SJCRH30 (cell line): Measurements from ENCODE around the gene GSS. TPM values are rescaled to one million over a fixed set of nuclear protein-coding genes. Genes with fewer than 3 reads are reported as not detected.

Experiments used
- DNase-seq, 2 experiments: peaks; one replicate each; pipeline ENCODE4 v3.0.0-alpha.2; 2015 to 2020
- H3K27ac ChIP-seq: fragments of 250-450 bp; sonication (Bioruptor Pico); 2 replicates; pipeline ENCODE4 v1.5.1; 2020; ENCODE audit warnings: mild to moderate bottlenecking, moderate library complexity
- H3K27me3 ChIP-seq: fragments of 250-450 bp; sonication (Bioruptor Pico); 2 replicates; pipeline ENCODE4 v1.5.1; 2020; ENCODE audit warnings: mild to moderate bottlenecking, moderate library complexity
- H3K36me3 ChIP-seq: fragments of 250-450 bp; sonication (Bioruptor Pico); 2 replicates; pipeline ENCODE4 v1.5.1; 2020; ENCODE audit warnings: mild to moderate bottlenecking, moderate library complexity
- H3K4me1 ChIP-seq: fragments of 250-450 bp; sonication (Bioruptor Pico); 2 replicates; pipeline ENCODE4 v1.5.1; 2020; ENCODE audit warnings: mild to moderate bottlenecking, moderate library complexity
- H3K4me3 ChIP-seq: fragments of 250-450 bp; sonication (Bioruptor Pico); 2 replicates; pipeline ENCODE4 v1.5.1; 2020; ENCODE audit warnings: mild to moderate bottlenecking, moderate library complexity
- H3K9me3 ChIP-seq: fragments of 250-450 bp; sonication (Bioruptor Pico); replicated peaks from 2 replicates; pipeline ENCODE4 v1.5.1; 2020; ENCODE audit warnings: mild to moderate bottlenecking, moderate library complexity
- total RNA-seq: library from RNA; depleted of rRNA; stranded (reverse); fragments of >200 nt; shearing (Covaris generic); gene quantifications from 2 replicates; pipeline ENCODE4 v1.2.3, GENCODE V29; 2014

Gene GSS
- total RNA-seq, 1 experiment from 2014 or later = 52.8 TPM

GRCh38 chr20:34974246-34974645 lies 18.6 kb upstream of the GSS start:
- Histone ChIP-seq H3K9me3 (no peaks in the 10 kb centered on the region), H3K4me1 (peaks cover 40% of the 10 kb centered on the region), H3K27me3 (no peaks in the 10 kb centered on the region), H3K27ac (no peak overlapping the region), H3K4me3 (no peak overlapping the region), H3K36me3 (no peaks in the 10 kb centered on the region)
- DNase-seq = no peak

- no peaks in the 10 kb centered on the region for H3K36me3 ChIP-seq
- DNase-seq = peak; percentile 67 to 77
- H3K4me3 ChIP-seq = no peak overlapping the region
- H3K27me3 ChIP-seq = no peaks in the 10 kb centered on the region
- H3K9me3 ChIP-seq = no peaks in the 10 kb centered on the region
- peaks cover 48% of the 10 kb centered on the region for H3K4me1 ChIP-seq
- peak overlapping the region; percentile 49 for H3K27ac ChIP-seq
Measured at GRCh38 chr20:34971561-34972235, 16.1 kb upstream of the GSS start.

GRCh38 chr20:34970846-34971560 lies 15.4 kb upstream of the GSS start:
- Histone ChIP-seq H3K4me1 (peaks cover 41% of the 10 kb centered on the region), H3K4me3 (no peak overlapping the region), H3K9me3 (no peaks in the 10 kb centered on the region), H3K27ac (peak overlapping the region; percentile 49), H3K36me3 (no peaks in the 10 kb centered on the region), H3K27me3 (no peaks in the 10 kb centered on the region)
- DNase-seq = peak; percentile 71 to 84

DNA sequence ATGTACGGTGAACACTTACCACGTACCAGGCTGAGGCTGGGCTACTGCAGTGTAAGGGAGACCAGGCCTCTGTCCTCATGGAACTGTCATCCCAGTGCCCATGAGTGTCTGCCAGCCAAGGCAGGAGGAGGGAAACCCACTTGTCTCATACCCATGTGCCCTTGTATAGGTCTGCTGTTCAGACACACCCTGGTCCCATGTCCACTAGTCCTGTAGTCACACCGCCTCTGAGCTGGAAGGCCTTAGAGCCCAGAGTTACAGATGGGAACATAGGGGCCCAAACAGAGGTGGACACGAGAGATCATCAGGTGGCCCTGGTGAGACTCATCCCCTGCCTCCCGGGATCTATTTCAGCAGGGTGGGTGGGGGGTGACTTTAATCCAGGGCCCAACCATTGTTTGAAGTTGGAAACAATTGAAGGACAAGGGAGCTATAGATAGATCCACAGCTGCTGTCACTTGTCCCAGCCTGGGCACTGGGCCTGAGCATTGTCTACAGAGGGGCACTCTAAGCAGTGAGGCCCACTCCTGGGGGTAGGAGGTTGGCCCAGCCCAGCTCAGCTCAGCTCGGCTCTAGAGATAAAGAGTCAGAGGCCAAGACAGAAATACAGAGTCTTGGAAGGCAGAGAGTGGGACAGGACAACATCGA lies 14.7 kb upstream of the GSS start:
- Histone ChIP-seq H3K4me1 (peaks cover 38% of the 10 kb centered on the region), H3K9me3 (no peaks in the 10 kb centered on the region), H3K4me3 (no peak overlapping the region), H3K27me3 (no peaks in the 10 kb centered on the region), H3K27ac (peak overlapping the region; percentile 49), H3K36me3 (no peaks in the 10 kb centered on the region)
- peak in 1 of 2 experiments; percentile 65 for DNase-seq

- H3K27ac ChIP-seq = no peak overlapping the region
Measured at GRCh38 chr20:34968042-34968775, 12.6 kb upstream of the GSS start.

GRCh38 chr20:34967421-34967820 lies 11.8 kb upstream of the GSS start:
- DNase-seq = no peak
- Histone ChIP-seq H3K4me1 (peaks cover 38% of the 10 kb centered on the region), H3K9me3 (no peaks in the 10 kb centered on the region), H3K27me3 (no peaks in the 10 kb centered on the region), H3K36me3 (no peaks in the 10 kb centered on the region), H3K4me3 (no peak overlapping the region), H3K27ac (no peak overlapping the region)

More at GRCh38 chr20:34968042-34968775, 12.6 kb upstream of the GSS start:
- H3K36me3 ChIP-seq = no peaks in the 10 kb centered on the region
- peaks cover 38% of the 10 kb centered on the region for H3K4me1 ChIP-seq
- no peak overlapping the region for H3K4me3 ChIP-seq
- no peaks in the 10 kb centered on the region for H3K9me3 ChIP-seq
- H3K27me3 ChIP-seq = no peaks in the 10 kb centered on the region
- DNase-seq = peak; percentile 59 to 66

DNA sequence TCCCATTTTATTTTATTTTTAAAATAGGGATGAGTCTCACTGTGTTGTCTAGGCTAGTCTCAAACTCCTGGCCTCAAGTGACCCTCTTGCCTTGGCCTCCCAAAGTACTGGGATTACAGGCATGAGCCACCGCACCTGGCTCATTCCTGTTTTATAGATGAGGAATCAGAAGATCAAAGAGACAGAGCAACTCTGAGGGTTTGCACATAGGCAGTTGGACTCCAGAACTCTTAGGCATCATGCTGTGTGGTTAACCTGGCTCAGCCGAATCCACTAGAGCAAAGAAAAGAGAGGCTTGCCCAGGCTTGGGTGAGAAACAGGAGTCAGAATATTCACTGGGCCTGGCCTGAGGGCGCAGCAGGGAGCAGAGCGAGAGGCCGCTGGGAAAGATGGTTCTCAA lies 9.4 kb upstream of the GSS start:
- Histone ChIP-seq H3K4me3 (no peak overlapping the region), H3K36me3 (no peaks in the 10 kb centered on the region), H3K9me3 (no peaks in the 10 kb centered on the region), H3K27me3 (no peaks in the 10 kb centered on the region), H3K27ac (no peak overlapping the region), H3K4me1 (peaks cover 19% of the 10 kb centered on the region)
- no peak for DNase-seq

GRCh38 chr20:34964486-34964885 lies 8.9 kb upstream of the GSS start:
- Histone ChIP-seq H3K9me3 (no peaks in the 10 kb centered on the region), H3K4me3 (no peak overlapping the region), H3K4me1 (peaks cover 16% of the 10 kb centered on the region), H3K27ac (no peak overlapping the region), H3K27me3 (no peaks in the 10 kb centered on the region), H3K36me3 (no peaks in the 10 kb centered on the region)
- DNase-seq = no peak

- peaks cover 8% of the 10 kb centered on the region; the same call in 1 of the 2 replicates for H3K4me1 ChIP-seq
- no peaks in the 10 kb centered on the region for H3K9me3 ChIP-seq
- peak in 1 of 2 experiments; percentile 73 for DNase-seq
- H3K27me3 ChIP-seq = no peaks in the 10 kb centered on the region
- no peaks in the 10 kb centered on the region for H3K36me3 ChIP-seq
- peak overlapping the region; percentile 74 for H3K4me3 ChIP-seq
- H3K27ac ChIP-seq = no peak overlapping the region
Measured at GRCh38 chr20:34956751-34957472, 1.3 kb upstream of the GSS start.

DNA sequence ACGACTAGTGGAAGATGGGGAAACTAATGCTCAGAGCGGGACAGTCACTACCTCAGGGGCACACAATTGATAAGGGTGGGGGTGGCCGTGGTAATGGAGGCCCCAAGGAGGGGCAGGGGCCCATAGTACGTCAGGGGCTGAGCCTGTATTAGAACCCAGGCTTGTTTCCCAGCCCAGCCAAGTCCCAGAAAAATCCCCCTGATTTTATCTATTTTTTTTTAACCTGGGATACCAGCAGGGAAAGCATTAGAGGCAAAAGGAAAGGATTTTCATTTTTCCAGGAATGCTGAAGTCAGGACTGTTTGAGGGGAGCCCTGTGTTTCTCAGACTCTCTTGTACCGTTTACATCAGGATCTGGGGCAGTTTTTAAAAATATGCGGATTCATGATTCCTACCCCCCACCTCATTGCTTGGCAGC lies 444 bp upstream of the GSS start:
- H3K27ac ChIP-seq = peak overlapping the region; percentile 86
- no peaks in the 10 kb centered on the region for H3K27me3 ChIP-seq
- H3K9me3 ChIP-seq = no peaks in the 10 kb centered on the region
- peaks cover 3% of the 10 kb centered on the region; the same call in 1 of the 2 replicates for H3K36me3 ChIP-seq
- peak overlapping the region; percentile 74 for H3K4me3 ChIP-seq
- DNase-seq = no peak
- H3K4me1 ChIP-seq = peaks cover 6% of the 10 kb centered on the region; the same call in 1 of the 2 replicates

GRCh38 chr20:34954904-34955230 lies 739 bp downstream of the GSS start:
- Histone ChIP-seq H3K4me3 (peak overlapping the region; percentile 74), H3K36me3 (peaks cover 8% of the 10 kb centered on the region; the same call in 1 of the 2 replicates), H3K4me1 (peaks cover 6% of the 10 kb centered on the region; the same call in 1 of the 2 replicates), H3K27me3 (no peaks in the 10 kb centered on the region), H3K9me3 (no peaks in the 10 kb centered on the region), H3K27ac (peak overlapping the region; percentile 86)
- DNase-seq = peak; percentile 67 to 74

DNA sequence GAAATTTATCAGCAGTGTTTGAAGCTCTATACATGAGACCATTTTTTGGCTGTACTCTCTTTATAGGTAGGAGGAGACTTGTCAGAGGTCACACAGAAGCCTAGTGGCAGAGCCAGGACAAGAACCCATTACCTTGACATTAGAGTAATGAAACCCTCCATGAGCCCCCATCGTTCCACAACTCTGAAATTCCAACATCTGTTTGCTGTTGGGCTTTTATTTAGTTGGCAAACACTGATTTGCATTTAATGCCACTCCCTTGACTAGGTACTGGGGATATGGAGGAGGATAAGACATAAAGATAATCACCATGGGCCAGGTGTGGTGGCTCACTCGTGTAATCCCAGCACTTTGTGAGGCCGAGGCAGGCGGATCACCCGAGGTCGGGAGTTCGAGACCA lies 1.6 kb downstream of the GSS start:
- DNase-seq = no peak
- Histone ChIP-seq H3K27ac (no peak overlapping the region), H3K4me1 (peaks cover 6% of the 10 kb centered on the region; the same call in 1 of the 2 replicates), H3K27me3 (no peaks in the 10 kb centered on the region), H3K36me3 (peaks cover 14% of the 10 kb centered on the region; the same call in 1 of the 2 replicates), H3K4me3 (no peak overlapping the region), H3K9me3 (no peaks in the 10 kb centered on the region)

GRCh38 chr20:34952671-34953070 lies 2.9 kb downstream of the GSS start:
- no peaks in the 10 kb centered on the region for H3K9me3 ChIP-seq
- no peaks in the 10 kb centered on the region for H3K27me3 ChIP-seq
- H3K36me3 ChIP-seq = peaks cover 18% of the 10 kb centered on the region
- H3K27ac ChIP-seq = no peak overlapping the region
- no peak for DNase-seq
- peaks cover 6% of the 10 kb centered on the region; the same call in 1 of the 2 replicates for H3K4me1 ChIP-seq
- H3K4me3 ChIP-seq = no peak overlapping the region

DNA sequence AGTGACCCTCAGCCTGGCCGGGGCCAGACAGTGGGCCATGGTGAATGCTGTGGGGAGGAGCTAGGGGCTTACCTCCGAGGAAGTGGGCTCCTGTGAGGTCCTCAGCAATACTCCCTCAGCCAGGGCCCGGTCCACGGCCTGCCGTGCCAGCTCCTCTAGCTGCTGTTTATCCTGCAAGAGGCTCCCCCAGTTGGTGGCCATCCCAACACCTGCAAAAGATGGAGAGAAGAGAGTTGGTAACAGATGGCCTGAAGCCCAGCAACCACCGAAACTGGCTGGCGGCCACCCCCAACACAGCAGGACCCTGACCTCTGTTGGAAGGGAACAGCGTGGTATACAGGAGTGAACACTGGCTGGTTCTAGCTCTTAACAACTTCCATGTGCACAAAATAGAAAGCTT lies 4.0 kb downstream of the GSS start:
- no peak for DNase-seq
- no peaks in the 10 kb centered on the region for H3K9me3 ChIP-seq
- no peaks in the 10 kb centered on the region for H3K27me3 ChIP-seq
- H3K27ac ChIP-seq = no peak overlapping the region
- H3K4me1 ChIP-seq = peaks cover 4% of the 10 kb centered on the region; the same call in 1 of the 2 replicates
- no peak overlapping the region for H3K4me3 ChIP-seq
- H3K36me3 ChIP-seq = peaks cover 20% of the 10 kb centered on the region
